GM21576 (cell line): ENCODE results near the gene FGGY.

Source experiments
- ATAC-seq: cut with Tn5 transposase; IDR thresholded peaks from one replicate; pipeline ENCODE4 v1.9.1; 2021; ENCODE audit warnings: mild to moderate bottlenecking, moderate library complexity; ENCODE audit not compliant: unreplicated experiment

FGGY gene

GRCh38 chr1:59671066-59671952, 374.4 kb downstream of the FGGY start:
- ATAC-seq: no peak

GRCh38 chr1:59671953-59672305, 375.0 kb downstream of the FGGY start:
- ATAC-seq: no peak

- ATAC-seq: no peak
Measured at GRCh38 chr1:59672851-59673572, 376.1 kb downstream of the FGGY start.

GRCh38 chr1:59673573-59674450, 376.9 kb downstream of the FGGY start:
- no peak for ATAC-seq

- ATAC-seq: no peak
Measured at GRCh38 chr1:59674595-59674994, 377.7 kb downstream of the FGGY start.

GRCh38 chr1:59675936-59676335, 379.0 kb downstream of the FGGY start:
- no peak for ATAC-seq

- no peak for ATAC-seq
Measured at GRCh38 chr1:59678040-59678439, 381.1 kb downstream of the FGGY start.

GRCh38 chr1:59678493-59679228, 381.8 kb downstream of the FGGY start:
- ATAC-seq: no peak

GRCh38 chr1:59680044-59680443, 383.1 kb downstream of the FGGY start:
- no peak for ATAC-seq

- no peak for ATAC-seq
Measured at GRCh38 chr1:59682396-59683080, 385.6 kb downstream of the FGGY start.

GRCh38 chr1:59683197-59683596, 386.3 kb downstream of the FGGY start:
- no peak for ATAC-seq

GRCh38 chr1:59684698-59685097, 387.8 kb downstream of the FGGY start:
- ATAC-seq: no peak

- ATAC-seq: no peak
Measured at GRCh38 chr1:59685101-59685500, 388.2 kb downstream of the FGGY start.

GRCh38 chr1:59685666-59686065, 388.8 kb downstream of the FGGY start:
- ATAC-seq: no peak

GRCh38 chr1:59686170-59686569, 389.3 kb downstream of the FGGY start:
- no peak for ATAC-seq

- no peak for ATAC-seq
Measured at GRCh38 chr1:59686574-59686973, 389.7 kb downstream of the FGGY start.

- ATAC-seq: no peak
Measured at GRCh38 chr1:59687081-59687480, 390.2 kb downstream of the FGGY start.

- no peak for ATAC-seq
Measured at GRCh38 chr1:59688976-59689375, 392.1 kb downstream of the FGGY start.

GRCh38 chr1:59689730-59690129, 392.8 kb downstream of the FGGY start:
- no peak for ATAC-seq
